GM12891 (cell line): Measurements from ENCODE around the gene MEPCE.

Source experiments
- POLR2A ChIP-seq: IDR thresholded peaks from 2 replicates; pipeline ENCODE4 v1.6.1; 2011; ENCODE audit warnings: low read depth, low read length, control low read depth
- POLR2AphosphoS5 ChIP-seq: IDR thresholded peaks from 2 replicates; pipeline ENCODE4 v1.6.1; 2011; ENCODE audit warnings: low read depth, low read length, control low read depth
- SPI1 ChIP-seq: IDR thresholded peaks from 2 replicates; pipeline ENCODE4 v1.6.1; 2011; ENCODE audit warnings: low read depth, low read length, control low read depth
- TAF1 ChIP-seq: IDR thresholded peaks from 2 replicates; pipeline ENCODE4 v1.6.1; 2011; ENCODE audit warnings: low read depth, low read length, control low read depth

DNA sequence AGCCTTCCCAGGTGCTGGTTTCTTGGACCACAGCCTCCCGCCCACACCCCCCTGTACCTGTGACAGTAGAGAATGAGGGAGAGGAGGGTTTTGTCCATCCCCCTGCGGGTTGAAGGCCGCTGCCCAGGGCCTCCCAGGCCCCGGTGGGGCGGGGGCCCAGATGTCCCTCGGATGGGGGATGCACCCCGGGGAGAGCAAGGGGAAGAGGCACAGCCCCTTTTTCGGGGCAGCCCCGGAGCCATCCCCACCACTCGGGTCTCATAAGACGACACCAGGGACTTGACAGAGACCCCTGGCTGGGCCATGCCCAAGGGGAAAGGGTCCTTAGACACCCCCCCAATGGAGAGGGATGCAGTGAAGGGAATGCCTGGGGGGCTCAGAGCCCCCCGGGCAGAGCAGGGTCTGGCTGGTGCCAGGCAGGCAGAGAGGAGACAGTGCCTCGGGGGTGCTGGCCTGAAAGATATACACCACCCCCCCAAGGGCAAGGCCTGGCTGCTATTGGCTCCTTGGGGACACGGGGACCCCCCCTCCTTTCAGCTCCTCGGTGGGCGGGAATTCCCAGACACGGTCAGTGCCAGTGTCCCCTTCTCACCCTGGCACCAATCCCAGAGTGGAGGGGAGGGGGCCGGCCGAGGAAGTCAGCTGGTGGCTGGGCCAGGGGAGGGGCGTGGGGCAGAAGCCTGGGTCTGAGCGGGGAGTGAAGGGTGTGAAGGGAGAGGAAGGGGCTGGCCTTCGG lies 38.2 kb downstream of the MEPCE start:
- no peak for TF ChIP-seq POLR2AphosphoS5
- no peak for TF ChIP-seq POLR2A
- TF ChIP-seq SPI1: no peak
- no peak for TF ChIP-seq TAF1
